OCI-M2 (cell line): ENCODE measurements around the gene C7orf25.
"Not testable (repeated sequence)": the region's sequence is repeated elsewhere in the genome, so short reads cannot be mapped to it uniquely, and the experiment has no call there.

Source experiments
- DNase-seq: peaks from one replicate; lab custom pipeline; 2025; ENCODE audit not compliant: unreplicated experiment; lab: John Stamatoyannopoulos, UW

Gene C7orf25

GRCh38 chr7:42930889-42931288 is 19.0 kb upstream of the C7orf25 start:
- no peak for DNase-seq

- DNase-seq: no peak
Observed at GRCh38 chr7:42929449-42929848, 17.6 kb upstream of the C7orf25 start.

GRCh38 chr7:42928754-42929153 is 16.9 kb upstream of the C7orf25 start:
- DNase-seq: no peak

GRCh38 chr7:42926204-42926603 is 14.3 kb upstream of the C7orf25 start:
- no peak for DNase-seq

GRCh38 chr7:42925630-42926029 is 13.8 kb upstream of the C7orf25 start:
- DNase-seq: no peak

GRCh38 chr7:42924223-42924838 is 12.5 kb upstream of the C7orf25 start:
- no peak for DNase-seq

GRCh38 chr7:42922017-42922753 is 10.3 kb upstream of the C7orf25 start:
- DNase-seq: no peak

- DNase-seq: no peak
Observed at GRCh38 chr7:42915356-42915755, 3.5 kb upstream of the C7orf25 start.

- DNase-seq: no peak
Observed at GRCh38 chr7:42914421-42915045, 2.7 kb upstream of the C7orf25 start.

- DNase-seq: no peak
Observed at GRCh38 chr7:42914009-42914408, 2.1 kb upstream of the C7orf25 start.

GRCh38 chr7:42913591-42913990 is 1.7 kb upstream of the C7orf25 start:
- DNase-seq: no peak

- no peak for DNase-seq
Observed at GRCh38 chr7:42910306-42910705, 1.6 kb downstream of the C7orf25 start.

GRCh38 chr7:42907316-42907715 is 4.6 kb downstream of the C7orf25 start:
- DNase-seq: no peak

GRCh38 chr7:42906181-42906580 is 5.7 kb downstream of the C7orf25 start:
- DNase-seq: no peak

GRCh38 chr7:42902331-42902730 is 9.5 kb downstream of the C7orf25 start:
- DNase-seq: no peak

GRCh38 chr7:42900842-42901241 is 11.0 kb downstream of the C7orf25 start:
- DNase-seq: no peak

- no peak for DNase-seq
Observed at GRCh38 chr7:42893346-42894240, 18.3 kb downstream of the C7orf25 start.

GRCh38 chr7:42886893-42887505 is 24.9 kb downstream of the C7orf25 start:
- DNase-seq: no peak

GRCh38 chr7:42886129-42886528 is 25.7 kb downstream of the C7orf25 start:
- no peak for DNase-seq

GRCh38 chr7:42885183-42885582 is 26.7 kb downstream of the C7orf25 start:
- not testable (repeated sequence) for DNase-seq

GRCh38 chr7:42883950-42884349 is 27.9 kb downstream of the C7orf25 start:
- DNase-seq: no peak
